Stimulated activated CD8-positive, alpha-beta memory T cell treated with anti-CD3 and anti-CD28 coated beads, Interleukin-4, amount 100 ng/mL, for 1 hour (primary cell): ENCODE results near the gene SCPEP1.
A peak's percentile ranks its signal among the peaks of the same experiment; 100 is the strongest.
"Not testable (repeated sequence)": the region's sequence is repeated elsewhere in the genome, so short reads cannot be mapped to it uniquely, and the experiment has no call there.

Experiments used
- DNase-seq, 2 donors: peaks; one replicate each; pipeline ENCODE4 v3.0.0-alpha.2; 2020; ENCODE audit warnings: low read depth in 2 of 2, low spot score in 1 of 2

Gene SCPEP1, protein sequence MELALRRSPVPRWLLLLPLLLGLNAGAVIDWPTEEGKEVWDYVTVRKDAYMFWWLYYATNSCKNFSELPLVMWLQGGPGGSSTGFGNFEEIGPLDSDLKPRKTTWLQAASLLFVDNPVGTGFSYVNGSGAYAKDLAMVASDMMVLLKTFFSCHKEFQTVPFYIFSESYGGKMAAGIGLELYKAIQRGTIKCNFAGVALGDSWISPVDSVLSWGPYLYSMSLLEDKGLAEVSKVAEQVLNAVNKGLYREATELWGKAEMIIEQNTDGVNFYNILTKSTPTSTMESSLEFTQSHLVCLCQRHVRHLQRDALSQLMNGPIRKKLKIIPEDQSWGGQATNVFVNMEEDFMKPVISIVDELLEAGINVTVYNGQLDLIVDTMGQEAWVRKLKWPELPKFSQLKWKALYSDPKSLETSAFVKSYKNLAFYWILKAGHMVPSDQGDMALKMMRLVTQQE

GRCh38 chr17:56977673-56978395 lies at the start of gene SCPEP1:
Gene SCPEP1 (plus strand): TSS chr17:56978131. CDS start chr17:56978160, 29 bp downstream.
- DNase-seq, result peak; percentile 43 to 62

- DNase-seq, result no peak
Measured at GRCh38 chr17:56928586-56928985, 49.3 kb upstream of the SCPEP1 start.

DNA sequence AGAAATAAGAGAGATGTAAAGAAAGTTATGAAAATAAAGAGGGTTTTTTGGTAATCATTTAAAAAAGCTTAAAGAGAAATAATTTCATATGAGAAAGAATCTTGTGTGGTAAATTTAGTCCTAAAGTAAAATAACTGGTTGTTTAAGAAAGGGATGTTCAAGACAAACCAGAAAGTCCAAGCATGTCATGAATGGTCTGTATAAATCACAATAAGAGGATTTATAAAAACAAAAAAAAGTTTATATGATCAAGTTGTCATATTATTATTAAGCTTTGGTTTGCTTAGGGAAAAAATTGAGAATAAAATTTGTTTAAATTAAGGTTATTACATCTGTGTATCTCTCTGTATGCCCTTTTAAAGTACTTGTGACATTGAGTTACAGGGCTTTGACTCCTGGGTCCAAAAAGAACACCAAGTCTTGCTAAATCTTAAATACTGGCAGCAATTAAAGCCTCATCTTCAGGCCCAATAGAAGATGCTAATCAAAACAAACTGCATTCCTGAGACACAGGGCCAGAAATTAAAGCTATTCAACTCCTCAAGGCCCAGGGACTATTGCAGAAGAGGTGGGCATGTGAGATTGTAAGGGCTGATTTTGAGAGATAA lies 48.5 kb upstream of the SCPEP1 start:
- DNase-seq, result no peak

DNA sequence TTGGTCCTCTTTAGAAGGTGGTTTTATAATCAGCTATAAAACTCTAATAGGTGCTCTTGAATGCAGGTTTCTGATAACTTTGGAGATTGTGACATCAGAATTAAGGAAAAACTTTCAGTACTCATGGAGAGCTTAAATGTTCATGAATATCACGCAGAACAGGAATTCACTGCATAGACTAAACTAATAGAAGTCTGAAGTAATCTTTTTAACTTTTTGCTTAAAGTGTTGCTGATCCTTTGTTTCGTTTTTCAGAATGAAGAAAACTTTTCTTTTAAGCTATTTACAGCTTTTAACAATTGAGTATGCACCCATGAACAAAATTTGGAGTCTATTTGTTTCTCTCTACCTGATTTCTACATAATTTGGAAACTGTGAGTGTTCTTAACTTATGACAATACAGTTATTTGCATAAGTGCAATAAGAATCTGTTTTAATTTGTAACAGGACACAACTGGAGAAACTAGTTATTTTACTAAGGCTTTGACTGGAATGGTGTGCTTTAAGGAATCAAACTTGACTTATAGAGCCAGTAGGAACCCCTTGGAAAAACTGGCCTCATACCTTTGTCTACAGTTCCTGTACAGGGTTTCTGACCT lies 47.1 kb upstream of the SCPEP1 start:
- DNase-seq, result no peak

DNA sequence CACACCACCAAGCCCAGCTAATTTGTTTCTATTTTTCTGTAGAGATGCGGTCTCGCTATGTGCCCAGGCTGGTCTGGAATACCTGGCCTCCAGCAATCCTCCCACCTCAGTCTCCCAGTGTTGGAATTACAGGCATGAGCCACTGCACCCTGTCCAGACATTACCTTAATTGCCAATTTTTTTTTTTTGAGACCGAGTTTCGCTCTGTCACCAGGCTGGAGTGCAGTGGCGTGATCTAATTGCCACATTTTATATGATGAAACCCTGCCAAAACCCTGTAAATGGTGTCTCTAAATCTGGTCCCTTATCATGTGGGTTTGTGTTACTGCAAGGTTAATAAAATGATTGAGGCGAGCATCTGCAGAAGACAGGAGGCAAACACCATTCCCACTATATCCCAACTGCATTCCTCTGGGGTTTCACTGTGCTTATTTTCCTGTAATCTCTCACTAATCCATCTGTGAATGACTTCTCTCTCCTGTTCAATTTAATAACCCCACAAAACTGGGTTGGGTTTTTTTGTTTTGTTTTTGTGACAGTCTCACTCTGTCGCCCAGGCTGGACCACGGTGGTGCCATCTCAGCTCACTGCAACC lies 44.7 kb upstream of the SCPEP1 start:
- DNase-seq, result no peak

DNA sequence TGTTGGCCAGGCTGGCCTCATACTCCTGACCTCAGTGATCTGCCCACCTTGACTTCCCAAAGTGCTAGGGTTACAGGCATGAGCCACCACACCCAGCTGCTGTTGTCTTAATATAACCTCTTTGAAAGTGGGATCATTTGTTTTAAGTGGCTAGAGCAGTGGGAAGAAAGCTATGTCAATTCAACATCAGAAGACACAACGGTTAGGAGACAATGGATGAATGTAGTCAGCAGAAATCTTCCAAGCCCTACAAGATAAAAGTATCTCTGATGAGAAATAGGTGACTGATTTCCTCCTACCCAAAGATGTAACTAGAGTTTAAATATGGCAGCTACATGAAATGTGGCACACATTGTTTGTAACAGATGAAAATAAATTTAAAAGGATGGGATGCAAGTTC lies 44.1 kb upstream of the SCPEP1 start:
- no peak for DNase-seq

GRCh38 chr17:56934280-56934679 lies 43.7 kb upstream of the SCPEP1 start:
- no peak for DNase-seq

- DNase-seq, result no peak
Measured at GRCh38 chr17:56935461-56935860, 42.5 kb upstream of the SCPEP1 start.

GRCh38 chr17:56936697-56937322 lies 41.1 kb upstream of the SCPEP1 start:
- DNase-seq, result no peak

DNA sequence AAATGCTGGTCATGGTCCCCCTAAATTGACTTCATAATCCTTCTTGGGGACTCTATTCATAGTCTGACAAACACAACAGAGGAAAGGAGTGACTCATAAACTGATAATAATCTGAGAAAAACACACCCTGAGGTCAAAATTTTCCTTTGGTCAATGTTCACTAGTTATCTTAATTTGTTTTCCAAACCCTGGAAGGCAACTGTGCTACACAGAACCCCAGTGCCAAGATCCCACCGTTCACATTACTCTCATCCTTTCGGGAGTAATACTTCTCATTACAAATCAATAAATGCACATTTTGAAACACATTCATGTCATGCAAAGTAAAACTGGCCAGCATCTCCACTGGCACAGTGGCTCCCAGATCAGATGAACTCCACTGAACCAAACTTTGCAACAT lies 40.2 kb upstream of the SCPEP1 start:
- DNase-seq, result no peak

GRCh38 chr17:56938206-56938605 lies 39.7 kb upstream of the SCPEP1 start:
- not testable (repeated sequence) for DNase-seq

- no peak for DNase-seq
Measured at GRCh38 chr17:56939869-56940484, 38.0 kb upstream of the SCPEP1 start.

GRCh38 chr17:56943505-56944125 lies 34.3 kb upstream of the SCPEP1 start:
- DNase-seq, result no peak

- DNase-seq, result no peak
Measured at GRCh38 chr17:56945938-56946505, 31.9 kb upstream of the SCPEP1 start.

GRCh38 chr17:56947741-56948140 lies 30.2 kb upstream of the SCPEP1 start:
- DNase-seq, result no peak

- DNase-seq, result no peak
Measured at GRCh38 chr17:56948491-56948890, 29.4 kb upstream of the SCPEP1 start.

DNA sequence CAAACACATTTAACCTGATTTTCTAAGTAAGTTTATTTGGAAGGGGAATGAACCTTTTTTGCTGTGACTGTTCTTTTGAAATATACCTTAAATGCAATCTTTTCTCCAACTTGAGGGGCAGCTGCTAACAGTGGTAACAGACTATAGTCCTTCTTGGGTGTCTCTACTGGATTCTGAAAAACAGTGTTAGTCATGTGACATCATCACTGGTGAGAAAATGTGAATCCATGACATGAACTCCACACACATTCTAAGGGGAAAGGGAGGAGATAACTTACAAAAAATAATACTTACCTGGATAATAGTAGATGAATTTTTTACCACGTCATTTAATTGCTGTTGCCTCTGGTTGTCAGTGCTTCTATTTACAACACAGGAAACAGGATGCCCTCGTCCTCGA lies 28.3 kb upstream of the SCPEP1 start:
- DNase-seq, result no peak

DNA sequence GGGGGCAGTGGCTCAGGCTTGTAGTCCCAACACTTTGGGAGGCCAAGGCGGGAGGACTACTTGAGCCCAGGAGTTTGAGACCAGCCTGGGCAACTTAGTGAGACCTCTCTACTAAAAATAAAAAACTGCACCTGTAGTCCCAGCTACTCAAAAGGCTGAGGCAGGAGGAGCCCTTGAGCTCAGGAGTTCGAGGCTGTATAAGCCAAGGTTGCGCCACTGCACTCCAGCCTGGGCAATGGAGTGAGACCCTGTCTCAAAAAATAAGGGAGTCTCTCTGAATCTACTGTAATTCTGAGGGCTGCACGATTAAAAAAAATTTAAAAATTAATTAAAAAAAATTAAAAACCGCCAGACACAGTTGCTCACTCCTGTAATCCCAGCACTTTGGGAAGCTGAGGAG lies 20.9 kb upstream of the SCPEP1 start:
- DNase-seq, result no peak
